ENCODE data around the gene CNTFR.

GRCh38 chr9:34521406-34522045 lies 68.0 kb downstream of the CNTFR start:
- TF ChIP-seq FOXK2 (IDR thresholded peaks at IDR 0.05): no peak
- no peak for TF ChIP-seq ARNT (IDR thresholded peaks at IDR 0.05)
- TF ChIP-seq HDGF (IDR thresholded peaks at IDR 0.05; ENCODE audit: borderline replicate concordance): no peak
- TF ChIP-seq PKNOX1 (IDR thresholded peaks at IDR 0.05): no peak
